Parathyroid adenoma (tissue), 2 donors: ENCODE measurements around the gene NDUFA12.

Source experiments
- H2AFZ ChIP-seq: fragments of 300-600 bp; sonication (generic); one replicate; pipeline ENCODE4 v1.7.0; 2017; ENCODE audit warnings: antibody characterized with exemption, mild to moderate bottlenecking
- H3K27ac ChIP-seq: fragments of 300-600 bp; sonication (generic); one replicate; pipeline ENCODE4 v1.7.0; 2017
- H3K27me3 ChIP-seq: fragments of 300-600 bp; sonication (generic); one replicate; pipeline ENCODE4 v1.7.0; 2017; ENCODE audit warnings: low read length; ENCODE audit not compliant: control insufficient read depth, insufficient read depth
- H3K36me3 ChIP-seq: fragments of 300-600 bp; sonication (generic); one replicate; pipeline ENCODE4 v1.7.0; 2017; ENCODE audit warnings: low read length; ENCODE audit not compliant: control insufficient read depth, insufficient read depth
- H3K4me1 ChIP-seq: fragments of 300-600 bp; sonication (generic); one replicate; pipeline ENCODE4 v1.7.0; 2017; ENCODE audit warnings: control low read depth
- H3K4me2 ChIP-seq: fragments of 300-600 bp; sonication (generic); one replicate; pipeline ENCODE4 v1.7.0; 2017; ENCODE audit warnings: low read length
- H3K4me3 ChIP-seq: fragments of 300-600 bp; sonication (generic); one replicate; pipeline ENCODE4 v1.7.0; 2017; ENCODE audit warnings: low read depth, low read length
- H3K79me2 ChIP-seq: fragments of 300-600 bp; sonication (generic); one replicate; pipeline ENCODE4 v1.7.0; 2017; ENCODE audit warnings: control low read depth
- H3K9ac ChIP-seq: fragments of 300-600 bp; sonication (generic); one replicate; pipeline ENCODE4 v1.7.0; 2017; ENCODE audit warnings: mild to moderate bottlenecking
- H3K9me3 ChIP-seq: fragments of 300-600 bp; sonication (generic); one replicate; pipeline ENCODE4 v1.7.0; 2017; ENCODE audit warnings: low read length; ENCODE audit not compliant: control insufficient read depth
- CTCF ChIP-seq: fragments of 300-600 bp; sonication (generic); IDR thresholded peaks from one replicate; pipeline ENCODE4 v1.7.0; 2017; ENCODE audit warnings: antibody characterized with exemption, mild to moderate bottlenecking
- donor health status: primary hyperparathyroidism.

NDUFA12 gene

GRCh38 chr12:94980577-94980976 lies 22.9 kb downstream of the NDUFA12 start:
- Histone ChIP-seq H3K9ac (no peak overlapping the region), H3K9me3 (no peaks in the 10 kb centered on the region), H3K79me2 (peaks cover 10% of the 10 kb centered on the region), H3K4me3 (no peak overlapping the region), H3K4me2 (no peak overlapping the region), H3K4me1 (peaks cover 10% of the 10 kb centered on the region), H2AFZ (no peak overlapping the region), H3K36me3 (no peaks in the 10 kb centered on the region), H3K27me3 (no peaks in the 10 kb centered on the region), H3K27ac (no peak overlapping the region)
- TF ChIP-seq CTCF = peak; percentile 38

- TF ChIP-seq CTCF = no peak
- Histone ChIP-seq H3K9me3 (no peaks in the 10 kb centered on the region), H3K9ac (no peak overlapping the region)
Observed at GRCh38 chr12:94979941-94980340, 23.6 kb downstream of the NDUFA12 start.

GRCh38 chr12:94977766-94978468 lies 25.6 kb downstream of the NDUFA12 start:
- H3K4me1 ChIP-seq = peaks cover 5% of the 10 kb centered on the region
- TF ChIP-seq CTCF = no peak
- H3K9ac ChIP-seq = no peak overlapping the region
- H3K36me3 ChIP-seq = no peaks in the 10 kb centered on the region
- H3K27ac ChIP-seq = no peak overlapping the region
- no peaks in the 10 kb centered on the region for H3K27me3 ChIP-seq
- H3K4me3 ChIP-seq = no peak overlapping the region
- H3K4me2 ChIP-seq = no peak overlapping the region
- no peaks in the 10 kb centered on the region for H3K9me3 ChIP-seq
- H3K79me2 ChIP-seq = peaks cover 6% of the 10 kb centered on the region
- no peak overlapping the region for H2AFZ ChIP-seq

More at GRCh38 chr12:94979941-94980340, 23.6 kb downstream of the NDUFA12 start:
- no peak overlapping the region for H2AFZ ChIP-seq
- H3K4me3 ChIP-seq = no peak overlapping the region
- no peak overlapping the region for H3K4me2 ChIP-seq
- peaks cover 8% of the 10 kb centered on the region for H3K79me2 ChIP-seq
- H3K36me3 ChIP-seq = no peaks in the 10 kb centered on the region
- no peak overlapping the region for H3K27ac ChIP-seq
- H3K27me3 ChIP-seq = no peaks in the 10 kb centered on the region
- peaks cover 10% of the 10 kb centered on the region for H3K4me1 ChIP-seq

- Histone ChIP-seq H2AFZ (no peak overlapping the region), H3K9ac (no peak overlapping the region), H3K4me3 (no peak overlapping the region), H3K36me3 (no peaks in the 10 kb centered on the region), H3K27ac (no peak overlapping the region), H3K79me2 (peaks cover 4% of the 10 kb centered on the region), H3K4me1 (no peaks in the 10 kb centered on the region), H3K27me3 (no peaks in the 10 kb centered on the region), H3K9me3 (no peaks in the 10 kb centered on the region), H3K4me2 (no peak overlapping the region)
- TF ChIP-seq CTCF = no peak
Observed at GRCh38 chr12:94973221-94973620, 30.3 kb downstream of the NDUFA12 start.

- no peak for TF ChIP-seq CTCF
Observed at GRCh38 chr12:94972795-94973194, 30.7 kb downstream of the NDUFA12 start.

More at GRCh38 chr12:94972795-94973194, 30.7 kb downstream of the NDUFA12 start:
- no peak overlapping the region for H3K4me2 ChIP-seq
- H3K36me3 ChIP-seq = no peaks in the 10 kb centered on the region
- H2AFZ ChIP-seq = no peak overlapping the region
- no peaks in the 10 kb centered on the region for H3K4me1 ChIP-seq
- no peak overlapping the region for H3K9ac ChIP-seq
- no peak overlapping the region for H3K4me3 ChIP-seq
- H3K9me3 ChIP-seq = no peaks in the 10 kb centered on the region
- H3K27ac ChIP-seq = no peak overlapping the region
- no peaks in the 10 kb centered on the region for H3K27me3 ChIP-seq
- peaks cover 4% of the 10 kb centered on the region for H3K79me2 ChIP-seq
